ENCODE results near the gene PISD.

The PISD gene

GRCh38 chr22:31612891-31613285 is 49.1 kb downstream of the PISD start:
- no peak for TF ChIP-seq CTCF (IDR thresholded peaks at IDR 0.05)
- Histone ChIP-seq H3K36me3 (peaks cover 91% of the 10 kb centered on the region), H3K4me3 (ENCODE audit: low read depth in 1 of 2, low read length in 1 of 2) (no peak overlapping the region), H3K27me3 (no peaks in the 10 kb centered on the region), H3K27ac (no peak overlapping the region), H3K9me3 (no peaks in the 10 kb centered on the region), H3K4me1 (ENCODE audit: control insufficient read depth in 1 of 2, insufficient read depth in 1 of 2, low read depth in 1 of 2, low read length in 1 of 2) (peaks cover 19 to 23% of the 10 kb centered on the region in 2 experiments)

- H3K36me3 ChIP-seq, result peaks cover 80% of the 10 kb centered on the region
- H3K9me3 ChIP-seq, result no peaks in the 10 kb centered on the region
- H3K4me1 ChIP-seq (ENCODE audit: control insufficient read depth in 1 of 2, insufficient read depth in 1 of 2, low read depth in 1 of 2, low read length in 1 of 2), result peaks cover 11 to 12% of the 10 kb centered on the region in 2 experiments
- no peak for TF ChIP-seq CTCF (IDR thresholded peaks at IDR 0.05)
- H3K27me3 ChIP-seq, result no peaks in the 10 kb centered on the region
- H3K4me3 ChIP-seq (ENCODE audit: low read depth in 1 of 2, low read length in 1 of 2), result no peak overlapping the region
- no peak overlapping the region for H3K27ac ChIP-seq
Observed at GRCh38 chr22:31611061-31611760, 50.8 kb downstream of the PISD start.

GRCh38 chr22:31610611-31611010 is 51.4 kb downstream of the PISD start:
- Histone ChIP-seq H3K36me3 (peaks cover 82% of the 10 kb centered on the region), H3K4me3 (ENCODE audit: low read depth in 1 of 2, low read length in 1 of 2) (no peak overlapping the region), H3K27me3 (no peaks in the 10 kb centered on the region), H3K27ac (no peak overlapping the region), H3K9me3 (no peaks in the 10 kb centered on the region), H3K4me1 (ENCODE audit: control insufficient read depth in 1 of 2, insufficient read depth in 1 of 2, low read depth in 1 of 2, low read length in 1 of 2) (peaks cover 5 to 6% of the 10 kb centered on the region in 2 experiments)
- TF ChIP-seq CTCF (IDR thresholded peaks at IDR 0.05), result no peak

- Histone ChIP-seq H3K27ac (no peak overlapping the region), H3K4me1 (ENCODE audit: control insufficient read depth in 1 of 2, insufficient read depth in 1 of 2, low read depth in 1 of 2, low read length in 1 of 2) (no peaks in the 10 kb centered on the region), H3K4me3 (ENCODE audit: low read depth in 1 of 2, low read length in 1 of 2) (no peak overlapping the region), H3K27me3 (no peaks in the 10 kb centered on the region), H3K9me3 (no peaks in the 10 kb centered on the region), H3K36me3 (peaks cover 85% of the 10 kb centered on the region)
- TF ChIP-seq CTCF (IDR thresholded peaks at IDR 0.05), result no peak
Observed at GRCh38 chr22:31609716-31610115, 52.3 kb downstream of the PISD start.

- Histone ChIP-seq H3K36me3 (peaks cover 85% of the 10 kb centered on the region), H3K4me3 (ENCODE audit: low read depth in 1 of 2, low read length in 1 of 2) (no peak overlapping the region), H3K4me1 (ENCODE audit: control insufficient read depth in 1 of 2, insufficient read depth in 1 of 2, low read depth in 1 of 2, low read length in 1 of 2) (no peaks in the 10 kb centered on the region), H3K27ac (no peak overlapping the region), H3K27me3 (no peaks in the 10 kb centered on the region), H3K9me3 (no peaks in the 10 kb centered on the region)
- TF ChIP-seq CTCF (IDR thresholded peaks at IDR 0.05), result no peak
Observed at GRCh38 chr22:31607696-31608095, 54.3 kb downstream of the PISD start.

Data from neutrophil (primary cell).